HG03064 (cell line): Measurements from ENCODE around the gene CFAP100.

ENCODE experiments used
- ATAC-seq: cut with Tn5 transposase; IDR thresholded peaks from one replicate; pipeline ENCODE4 v1.9.1; 2021; ENCODE audit warnings: low read depth; ENCODE audit not compliant: unreplicated experiment

CFAP100 gene

DNA sequence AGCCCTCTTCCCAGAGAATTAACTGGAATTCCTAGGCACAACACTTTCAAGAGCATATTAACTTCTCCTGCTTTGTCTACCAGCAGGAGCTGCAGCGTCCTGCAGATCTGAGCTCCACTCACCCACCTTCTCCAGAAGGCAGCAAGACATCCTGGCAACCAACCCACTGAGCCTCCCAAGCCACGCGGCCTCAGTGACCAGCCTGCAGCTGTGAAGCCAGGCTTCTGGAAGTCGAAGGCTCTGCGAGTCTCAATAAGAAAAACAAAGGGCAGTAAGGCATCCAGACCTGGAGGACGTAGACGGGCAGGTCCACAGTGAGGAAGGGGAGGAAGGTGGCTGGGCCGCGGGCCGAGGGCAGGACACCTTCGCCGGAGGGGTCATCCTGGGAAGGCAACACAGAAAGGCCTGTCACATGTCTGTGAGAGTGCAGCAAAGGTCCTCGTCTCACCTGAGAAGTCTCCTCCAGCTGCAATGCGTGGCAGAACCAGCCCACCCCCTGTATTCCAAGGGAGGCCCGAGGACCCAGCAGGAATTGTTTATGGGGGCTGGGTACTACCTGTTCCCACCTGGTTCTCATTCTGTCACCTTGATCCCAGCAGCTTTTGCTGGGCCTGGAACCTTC lies 44.7 kb downstream of the CFAP100 start:
- ATAC-seq, result no peak

DNA sequence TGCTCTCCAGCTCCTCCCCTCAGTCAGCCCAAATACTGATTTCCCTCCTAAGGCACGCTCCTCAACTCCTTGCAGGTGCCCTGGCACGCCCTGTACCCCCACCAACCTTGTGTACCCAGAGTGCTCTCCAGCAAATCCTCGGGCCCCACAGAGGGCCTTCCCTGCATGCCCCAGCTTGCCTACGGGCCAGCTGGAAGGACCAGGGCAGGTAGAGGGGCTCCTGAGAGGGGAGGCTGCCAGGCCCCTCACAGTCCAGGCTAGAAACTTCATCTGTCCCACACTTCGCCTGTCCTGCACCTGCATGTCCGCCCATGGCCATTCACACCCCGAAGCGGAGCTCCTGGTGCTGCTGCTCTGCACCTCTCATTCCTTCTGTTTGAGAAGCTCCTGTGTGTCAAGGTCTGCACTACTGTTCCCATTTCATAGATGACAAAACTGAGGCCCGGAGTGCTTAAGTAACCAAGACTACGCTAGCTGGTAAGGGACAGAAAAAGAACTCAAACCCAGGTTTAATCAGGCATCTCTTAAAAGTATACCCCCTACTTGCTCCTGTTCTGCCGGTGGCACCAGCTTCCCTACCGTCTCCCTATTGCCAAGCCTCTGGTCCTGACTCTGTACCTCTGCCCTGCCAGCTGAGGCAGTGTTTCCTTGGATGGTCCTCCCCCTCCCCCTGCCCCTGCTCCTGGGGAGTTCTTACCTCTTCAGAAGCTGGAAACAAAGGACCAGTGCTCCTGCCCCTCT lies 45.4 kb downstream of the CFAP100 start:
- no peak for ATAC-seq

DNA sequence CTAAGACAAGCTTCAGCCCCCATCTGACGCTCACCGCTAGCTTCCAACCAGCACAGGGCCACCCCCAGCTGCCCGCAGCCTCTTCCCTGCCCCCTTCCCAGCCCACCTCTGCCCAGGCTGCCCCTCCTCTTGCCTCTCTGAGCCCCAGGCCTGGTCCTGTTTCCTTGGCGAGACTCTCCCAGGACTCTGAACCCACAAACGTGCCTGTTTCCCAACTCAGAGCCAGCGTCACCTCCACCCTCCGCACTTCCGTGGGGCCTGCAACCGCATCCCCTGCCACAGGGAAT lies 45.9 kb downstream of the CFAP100 start:
- no peak for ATAC-seq

DNA sequence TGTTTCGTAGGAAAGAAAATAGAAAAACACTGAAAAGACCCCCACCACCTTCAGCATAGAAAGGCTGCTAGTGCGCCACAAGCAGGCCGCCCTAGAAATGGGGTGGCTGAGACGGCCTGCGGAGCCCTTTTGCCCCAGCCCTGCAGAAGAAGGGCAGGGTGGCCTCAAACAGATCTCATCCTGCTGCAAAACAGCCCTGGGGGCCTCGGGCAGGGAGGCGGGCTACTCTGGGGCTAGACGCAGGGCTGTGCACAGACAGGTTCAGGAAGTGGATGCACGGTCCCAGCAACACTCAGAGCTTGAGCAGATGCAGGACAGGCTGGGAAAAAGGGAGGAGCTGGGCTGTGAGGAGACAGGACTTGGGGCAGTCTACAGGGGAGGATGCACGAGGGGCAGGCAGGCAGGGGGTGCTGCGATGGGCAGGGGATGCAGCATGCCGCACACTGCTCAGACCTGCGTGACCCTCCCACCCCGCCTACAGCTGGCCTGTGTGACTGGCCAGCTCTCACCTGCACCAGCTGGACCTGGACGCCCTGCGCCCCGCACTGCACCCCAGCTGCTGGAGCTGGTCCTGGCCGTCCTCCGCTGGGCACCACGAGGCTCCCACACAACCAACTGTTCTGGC lies 46.7 kb downstream of the CFAP100 start:
- no peak for ATAC-seq

DNA sequence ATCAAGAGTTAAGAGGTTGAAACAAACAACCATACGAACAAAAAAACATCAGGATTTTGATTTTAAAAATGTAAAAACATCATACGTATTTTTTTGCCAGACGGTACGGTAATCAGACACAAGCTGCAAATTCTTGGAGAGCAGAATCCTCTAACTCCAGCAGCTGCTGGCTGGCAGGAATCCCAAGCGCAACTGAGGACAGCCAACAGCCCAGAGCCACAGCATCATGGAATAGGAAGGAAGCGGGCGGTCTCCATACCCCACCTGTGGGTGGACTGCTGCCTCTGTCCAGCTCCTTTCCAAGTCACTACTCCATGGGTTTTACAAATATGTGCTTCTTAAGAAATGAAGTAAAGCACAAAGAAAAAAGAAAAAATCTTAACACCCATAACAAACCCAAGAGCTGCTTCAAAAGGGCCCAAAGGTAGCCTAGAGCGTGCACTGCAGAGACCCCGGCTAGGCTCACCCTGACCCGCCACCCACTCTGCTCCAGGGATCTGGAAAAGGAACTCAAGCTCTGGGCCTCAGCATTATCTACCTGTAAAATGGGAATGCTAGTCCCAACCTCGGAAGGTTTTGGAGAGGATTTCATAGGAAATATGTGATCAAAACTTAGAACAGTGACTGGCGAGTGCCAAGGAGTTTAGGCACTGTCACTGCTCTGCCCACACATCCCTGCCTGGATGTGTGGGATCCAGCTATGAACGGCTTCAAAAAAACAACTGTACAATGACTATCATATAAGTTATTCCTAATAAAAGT lies 47.6 kb downstream of the CFAP100 start:
- no peak for ATAC-seq

DNA sequence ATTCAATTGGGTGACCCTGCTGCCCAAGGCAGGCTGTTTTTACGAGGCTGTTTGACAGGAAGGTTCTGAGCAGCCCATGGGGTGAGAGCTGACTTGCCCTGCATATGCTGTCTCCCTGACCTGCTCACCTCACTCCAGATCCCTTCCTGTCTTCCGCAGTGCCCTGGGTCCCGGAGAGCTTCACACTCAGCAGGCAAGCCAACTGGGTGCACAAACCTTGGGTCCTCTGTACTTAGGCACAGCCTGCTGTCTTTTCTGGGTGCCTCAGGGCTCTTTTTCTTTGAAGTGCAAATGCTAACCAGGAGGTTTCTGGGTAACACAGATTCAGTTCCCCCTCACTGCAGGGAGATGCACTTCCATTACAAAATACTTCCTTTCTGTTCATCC lies 48.1 kb downstream of the CFAP100 start:
- no peak for ATAC-seq

DNA sequence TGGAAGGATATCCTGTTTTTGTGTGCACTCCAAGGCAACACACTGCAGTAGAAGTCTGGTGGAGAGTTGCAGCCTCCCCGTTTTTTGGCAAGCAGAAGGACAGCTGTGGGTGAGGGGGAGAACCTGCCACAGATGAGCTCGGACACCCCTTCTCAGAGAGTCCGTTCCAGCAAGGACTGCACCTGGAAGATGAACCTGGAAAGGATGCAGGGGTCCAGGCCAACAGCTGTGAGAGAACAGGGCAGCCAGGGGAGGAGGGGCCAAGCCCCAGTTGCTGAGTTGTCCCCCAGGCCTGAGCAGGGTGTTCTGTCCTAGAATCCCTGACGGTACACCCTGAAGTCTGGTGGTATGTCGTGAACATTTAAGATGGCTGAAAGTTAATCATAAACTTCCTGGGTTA lies 50.8 kb downstream of the CFAP100 start:
- ATAC-seq, result no peak

DNA sequence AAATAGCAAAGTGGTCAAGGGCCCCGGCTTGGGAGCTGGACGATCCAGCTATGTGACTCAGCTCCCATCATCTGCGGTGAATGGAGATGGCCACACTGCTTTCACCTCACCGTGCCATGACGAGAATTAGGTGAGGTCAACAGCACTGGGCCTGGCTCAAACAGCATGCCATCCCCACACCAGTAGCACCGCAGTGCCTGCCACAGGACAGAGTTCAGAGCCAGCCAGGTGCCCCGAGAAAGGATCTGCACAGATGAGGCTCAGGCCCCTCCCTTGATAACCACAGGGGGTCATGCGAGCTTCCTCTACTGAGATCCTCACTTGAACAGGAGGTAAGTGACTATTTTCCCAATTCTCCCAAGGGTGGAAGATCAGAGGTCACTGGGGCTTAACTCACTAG lies 51.6 kb downstream of the CFAP100 start:
- no peak for ATAC-seq

DNA sequence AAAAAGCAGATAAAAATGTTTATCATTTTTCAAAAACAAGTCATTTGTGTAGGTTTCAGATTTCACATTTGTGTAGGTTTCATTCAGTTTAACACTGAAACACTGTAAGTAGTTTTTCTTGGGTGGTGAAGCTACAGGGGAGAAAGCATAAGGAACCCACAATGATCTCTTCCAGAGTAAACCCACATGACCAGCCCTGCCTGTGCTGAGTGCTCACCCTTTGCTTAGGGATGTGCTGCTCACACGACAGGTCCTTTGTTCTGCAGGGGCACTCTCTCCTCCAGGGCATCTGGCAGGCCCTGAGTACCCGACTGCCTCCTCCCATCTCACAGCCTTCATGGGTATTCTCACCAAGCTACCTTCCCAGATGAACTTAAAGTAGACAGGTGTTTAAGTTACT lies 52.1 kb downstream of the CFAP100 start:
- ATAC-seq, result no peak

DNA sequence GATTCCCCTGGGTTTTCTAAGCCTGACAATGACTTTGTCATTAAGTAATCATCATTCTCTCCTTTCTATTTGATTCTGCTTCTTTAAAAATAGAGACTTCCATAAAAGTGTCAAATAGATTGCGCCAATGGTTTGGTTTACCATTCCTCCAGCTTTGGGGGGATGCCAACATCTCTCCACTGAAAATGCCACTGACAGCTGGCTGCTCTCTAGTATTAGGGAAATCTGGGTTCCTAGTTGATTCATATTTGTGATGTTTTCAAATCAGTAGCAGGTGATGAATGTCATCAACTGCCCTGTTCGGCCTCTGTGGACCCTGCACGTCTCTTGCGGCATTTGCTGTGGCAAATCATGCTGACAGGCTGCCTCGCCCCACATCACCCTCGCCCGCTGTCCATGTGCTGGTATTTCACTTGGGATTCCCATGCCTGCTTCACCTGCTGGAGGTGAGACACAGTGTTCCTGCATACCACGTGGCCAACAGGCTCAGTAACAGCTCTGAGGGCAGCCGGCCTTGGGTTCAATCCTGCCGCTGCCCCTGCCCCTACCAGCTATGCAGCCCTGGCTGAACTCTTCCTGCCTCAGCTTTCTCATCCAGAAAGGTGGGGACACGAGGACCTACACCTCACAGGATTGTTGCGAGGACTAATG lies 52.9 kb downstream of the CFAP100 start:
- ATAC-seq, result no peak

DNA sequence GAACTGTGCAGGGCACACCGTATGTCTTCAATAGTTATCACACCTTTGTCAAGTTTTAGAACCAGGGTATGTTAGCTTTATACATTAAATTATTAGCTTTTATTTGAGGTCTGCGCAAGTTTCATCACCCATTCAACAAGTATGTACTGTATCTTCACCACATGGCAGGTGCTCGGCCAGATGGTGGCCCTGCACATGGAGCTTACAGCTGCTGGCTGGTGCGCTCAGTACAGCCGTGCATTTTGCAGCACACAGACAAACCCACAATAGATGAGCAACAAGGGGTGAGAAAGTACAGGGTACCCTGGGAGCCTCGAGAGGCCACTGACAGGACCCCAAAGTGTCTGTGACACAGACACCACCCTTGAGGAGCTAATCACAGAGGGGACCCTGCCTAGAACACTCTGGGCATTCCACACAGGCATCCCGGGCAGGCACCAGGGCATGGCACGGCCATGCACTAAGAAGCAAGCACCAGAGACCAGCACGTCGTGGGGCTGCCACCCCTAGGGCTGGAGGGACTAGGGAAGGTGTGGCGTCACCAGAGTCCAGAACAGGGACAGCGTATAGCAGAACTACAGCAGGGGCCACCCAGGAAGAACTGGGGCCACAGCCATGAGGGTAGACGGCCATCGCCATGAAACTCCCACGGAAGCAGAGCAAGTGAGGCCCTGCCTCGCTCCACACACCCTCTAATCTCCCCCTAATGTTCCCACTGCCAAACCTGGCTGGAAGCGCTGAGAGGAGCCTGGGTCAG lies 53.6 kb downstream of the CFAP100 start:
- ATAC-seq, result no peak

DNA sequence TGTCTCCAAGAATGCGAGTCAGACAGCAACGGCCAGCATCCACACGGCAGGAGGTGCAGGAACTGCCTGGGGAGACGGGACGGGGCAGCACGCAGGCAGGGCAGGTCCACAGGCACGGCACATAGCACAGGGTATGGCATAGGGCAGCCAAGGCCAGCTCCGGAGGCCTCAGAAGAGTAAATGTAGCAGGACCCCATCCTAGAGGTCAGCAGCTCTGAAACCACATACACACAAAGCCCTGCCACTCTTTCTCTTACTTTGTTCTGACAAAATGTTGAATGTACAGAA lies 54.1 kb downstream of the CFAP100 start:
- ATAC-seq, result no peak

DNA sequence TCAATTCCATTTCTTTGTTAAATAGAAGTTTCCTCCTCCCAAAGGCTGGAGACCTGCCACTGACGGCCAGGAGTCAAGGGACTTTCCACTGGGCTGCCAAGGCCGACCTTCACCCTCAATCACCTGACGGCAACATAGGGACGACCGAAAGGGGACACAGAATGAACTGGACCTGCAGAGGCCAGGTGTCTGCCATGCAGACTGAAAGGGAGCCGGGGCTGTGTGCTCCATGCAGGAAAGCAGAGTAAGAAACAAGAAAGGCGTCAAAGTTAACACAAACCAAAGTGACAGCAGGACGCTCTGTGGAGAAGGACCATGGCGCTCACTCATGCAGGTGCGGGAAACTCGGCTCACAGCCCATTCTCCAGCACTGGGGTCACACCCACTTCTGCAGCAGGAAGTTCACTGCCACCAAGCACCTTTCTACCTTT lies 54.9 kb downstream of the CFAP100 start:
- ATAC-seq, result no peak

DNA sequence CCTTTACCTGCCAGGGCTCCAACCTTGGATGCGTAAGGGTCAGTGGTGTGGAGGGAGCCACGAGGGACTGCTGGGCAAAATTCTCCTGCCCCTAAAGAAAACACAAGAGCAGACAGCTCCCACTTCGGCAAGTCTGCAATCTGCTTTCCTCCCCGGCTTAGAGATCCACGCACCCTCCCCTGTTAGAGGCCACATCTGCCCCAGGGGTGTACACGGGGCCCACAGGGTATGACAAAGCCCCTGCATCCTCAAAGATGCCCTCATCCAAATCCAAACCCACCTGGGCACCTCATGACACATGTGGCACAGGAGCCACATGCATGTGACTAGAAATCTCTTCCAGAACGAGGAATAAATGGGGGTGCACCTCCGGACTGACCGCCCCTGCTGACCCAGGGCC lies 55.5 kb downstream of the CFAP100 start:
- no peak for ATAC-seq

DNA sequence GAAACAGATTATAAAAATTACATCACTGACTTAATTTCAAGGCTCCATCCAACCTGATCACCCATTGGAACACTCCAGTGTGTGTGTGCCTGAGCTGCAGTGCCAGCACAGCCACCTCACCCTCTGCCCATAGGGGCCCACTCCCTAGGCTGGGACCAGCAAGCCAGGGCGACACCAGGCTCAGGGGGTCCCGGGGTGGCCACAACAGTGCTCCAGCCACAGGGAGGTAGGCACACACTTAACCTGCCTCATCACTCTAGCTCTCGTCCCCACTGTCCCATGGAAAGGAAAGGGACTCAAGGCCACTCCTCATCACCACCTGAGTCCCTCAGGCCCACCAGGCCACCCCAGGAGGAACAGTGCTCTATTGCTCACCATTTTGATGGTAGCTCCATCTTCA lies 56.0 kb downstream of the CFAP100 start:
- ATAC-seq, result no peak

DNA sequence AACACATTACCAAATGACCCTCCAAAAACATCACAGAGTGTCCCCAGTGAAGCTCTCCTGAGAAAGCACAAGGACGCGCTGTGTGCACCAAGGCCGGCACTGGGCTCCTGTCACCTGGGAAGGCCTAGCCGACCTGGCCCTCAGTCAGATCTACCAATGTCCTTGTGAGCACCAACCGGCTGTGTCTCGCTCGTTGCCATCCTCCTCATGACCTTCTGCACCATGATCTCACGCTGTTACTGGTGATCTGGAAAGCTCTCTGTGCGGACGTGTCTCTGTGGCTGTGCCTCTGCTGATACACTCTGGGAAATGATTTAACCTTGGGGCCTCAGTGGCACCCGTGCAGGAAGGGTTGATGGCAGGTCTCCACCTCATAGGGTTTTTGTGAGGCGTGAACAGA lies 56.8 kb downstream of the CFAP100 start:
- no peak for ATAC-seq

DNA sequence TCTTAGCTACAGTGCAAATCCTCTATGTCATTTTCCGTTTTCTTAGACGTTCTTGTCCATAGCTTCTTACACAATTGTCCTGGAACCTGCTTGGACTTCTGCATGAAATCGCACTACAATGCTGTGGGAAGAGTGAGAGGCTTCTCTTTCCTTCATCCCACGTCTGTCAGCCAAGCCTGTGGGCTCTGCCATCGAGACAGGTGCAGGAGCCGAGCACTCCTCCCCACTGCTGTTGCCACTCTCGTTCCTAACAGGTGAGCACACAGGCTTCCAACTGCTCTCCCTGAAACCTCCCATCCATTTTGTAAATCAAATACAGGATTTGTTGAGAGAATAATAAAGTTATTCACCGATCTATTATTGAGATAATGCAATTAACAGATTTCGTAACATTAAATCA lies 57.5 kb downstream of the CFAP100 start:
- ATAC-seq, result no peak

DNA sequence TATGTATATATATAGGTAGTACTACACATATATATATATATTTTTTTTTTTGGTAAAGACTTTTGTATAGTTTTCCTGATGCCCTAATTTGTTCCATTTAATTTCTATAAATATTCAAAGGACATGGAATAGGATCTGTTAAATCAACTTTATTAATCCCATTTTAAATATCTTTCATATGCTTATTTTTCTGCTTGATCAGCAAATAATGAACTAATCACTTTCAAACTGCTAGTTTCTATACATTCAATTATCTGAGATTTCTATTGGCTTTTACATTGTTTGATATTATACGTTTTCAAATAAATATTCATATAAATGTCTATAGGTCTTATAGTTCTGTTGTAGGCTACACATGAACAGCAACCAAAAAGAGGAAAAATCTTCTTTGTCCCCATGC lies 59.3 kb downstream of the CFAP100 start:
- ATAC-seq, result no peak

DNA sequence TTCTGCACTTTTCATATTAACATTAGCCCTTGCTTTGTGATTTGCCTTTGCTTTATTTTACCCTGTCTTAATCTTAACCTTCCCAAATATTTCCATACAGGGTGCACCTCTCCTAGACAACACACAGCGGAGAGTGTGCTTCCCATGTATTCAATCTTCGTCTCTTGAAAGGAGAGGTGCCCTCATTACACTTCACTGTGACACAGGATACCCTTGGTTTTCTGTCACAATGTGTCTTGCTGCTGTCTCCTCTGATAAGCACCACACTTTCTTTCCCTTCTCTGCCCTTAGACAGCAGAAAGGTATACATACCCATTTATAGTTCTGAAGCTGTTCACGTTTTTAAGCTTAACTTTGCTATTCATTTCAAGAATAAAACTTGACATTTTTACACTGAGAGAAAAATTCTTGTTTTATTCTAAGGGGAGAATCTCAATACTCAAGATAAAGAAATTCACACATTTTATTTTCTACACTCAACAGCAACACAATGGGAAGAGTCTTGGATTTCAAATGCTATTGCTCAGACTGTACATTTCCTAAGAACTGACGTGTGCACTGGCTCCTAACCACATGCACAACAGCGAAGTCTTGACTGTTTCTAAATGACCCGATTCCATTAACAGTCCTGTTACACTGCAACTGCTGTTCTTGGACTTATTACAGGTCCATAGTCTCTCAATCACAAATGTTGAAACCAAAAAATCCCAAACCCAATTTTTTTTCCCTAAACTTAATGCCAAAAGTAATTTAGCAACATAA lies 59.9 kb downstream of the CFAP100 start:
- no peak for ATAC-seq

DNA sequence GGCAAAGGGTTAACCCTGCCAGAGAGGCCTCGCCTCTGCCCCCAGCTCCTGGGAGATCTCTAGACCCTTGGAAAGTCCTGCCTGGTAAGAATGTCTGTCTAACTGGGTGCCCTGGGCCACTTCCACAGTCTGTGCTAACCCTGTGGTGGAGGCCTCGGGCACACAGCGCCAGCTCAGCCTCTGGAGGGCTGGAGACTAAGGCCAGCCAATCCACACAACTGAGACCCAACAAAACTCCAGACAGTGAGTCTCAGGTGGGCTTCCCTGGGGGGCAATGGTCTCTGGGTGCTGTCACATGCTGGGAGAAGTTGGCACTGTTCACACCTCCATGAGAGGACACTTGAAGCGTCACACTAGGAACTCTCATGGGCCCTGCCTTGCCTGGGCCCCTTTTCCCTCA lies 61.5 kb downstream of the CFAP100 start:
- ATAC-seq, result no peak
